Umbilical cord (tissue), 2 donors: ENCODE results near the gene ZBTB7C. TPM values are rescaled to one million over a fixed set of nuclear protein-coding genes. Genes with fewer than 3 reads are reported as not detected.

Source experiments
- DNase-seq: peaks from one replicate; pipeline ENCODE4 v3.0.0-alpha.2; 2015; ENCODE audit warnings: low spot score
- total RNA-seq: library from RNA; depleted of rRNA; stranded (reverse); fragments of >200 nt; gene quantifications from one replicate; pipeline ENCODE4 v1.2.3, GENCODE V29; 2014; ENCODE audit warnings: low replicate concordance; ENCODE audit not compliant: insufficient read depth

ZBTB7C gene
- total RNA-seq, 1 donor from 2014 or later, result 1.7 TPM

DNA sequence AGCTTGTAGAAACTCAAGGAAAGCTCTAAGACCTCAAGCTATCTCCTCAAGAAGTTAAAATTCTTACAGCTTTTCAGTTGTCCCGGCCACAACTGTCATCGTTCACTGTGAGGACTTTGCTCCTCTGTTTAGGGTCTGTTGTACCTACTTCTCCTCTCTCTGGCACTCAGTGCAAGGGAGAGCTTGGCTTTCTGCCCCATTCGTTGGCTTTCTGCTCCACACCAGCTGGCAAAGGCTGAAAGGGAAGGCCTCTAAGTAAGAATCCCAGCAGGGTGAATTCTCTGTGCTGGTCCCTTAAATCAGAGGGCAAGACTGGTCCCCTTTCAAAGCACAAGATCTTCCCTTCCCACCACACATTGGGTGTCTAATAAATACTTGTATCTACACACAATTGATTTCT, 17.3 kb downstream of the ZBTB7C start:
- DNase-seq, result peak; percentile 71

GRCh38 chr18:48390641-48391040, 18.5 kb downstream of the ZBTB7C start:
- DNase-seq, result no peak

- DNase-seq, result no peak
These were observed 20.7 kb downstream of the ZBTB7C start for GRCh38 chr18:48388478-48388877.

GRCh38 chr18:48387300-48387699, 21.9 kb downstream of the ZBTB7C start:
- DNase-seq, result no peak

DNA sequence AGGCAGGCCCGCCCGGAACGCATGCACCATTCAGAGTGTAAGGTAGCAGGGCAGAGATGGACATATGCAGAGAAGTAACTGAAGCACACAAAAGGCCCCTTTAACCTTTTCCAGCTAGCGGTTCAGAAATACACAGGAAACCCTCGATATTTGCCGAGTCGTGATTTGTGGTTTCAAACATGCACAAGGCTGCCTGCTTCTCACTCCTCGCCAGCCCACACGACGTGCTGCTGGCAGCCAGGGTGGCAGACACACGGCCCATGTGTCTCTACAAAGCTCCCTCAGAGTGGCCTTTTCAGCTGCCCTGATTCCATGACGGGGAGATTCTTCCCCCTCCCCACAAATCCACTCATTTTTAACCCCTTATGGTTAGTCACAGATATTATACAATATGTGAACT, 23.6 kb downstream of the ZBTB7C start:
- DNase-seq, result no peak

DNA sequence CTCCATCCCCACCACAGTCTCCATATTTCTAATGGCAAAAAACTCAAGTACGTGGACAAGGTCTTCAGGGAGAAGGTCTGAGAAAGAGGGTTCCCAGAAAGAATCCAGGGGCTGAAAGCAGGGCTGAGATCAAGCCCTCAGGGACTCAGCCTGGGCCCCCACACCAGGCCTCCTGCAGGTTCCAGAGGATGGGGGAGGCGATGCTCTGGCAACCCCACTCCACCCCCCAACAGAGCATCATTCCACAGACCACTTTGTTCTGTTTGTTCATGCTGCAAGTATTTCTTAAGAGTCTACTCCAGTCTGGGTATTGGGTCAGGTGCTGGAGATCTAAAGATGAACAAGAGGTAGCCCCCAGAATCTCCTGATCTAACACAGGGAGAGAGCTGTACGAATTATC, 32.2 kb downstream of the ZBTB7C start:
- DNase-seq, result no peak

GRCh38 chr18:48376406-48376805, 32.8 kb downstream of the ZBTB7C start:
- DNase-seq, result no peak

GRCh38 chr18:48375150-48375800, 33.9 kb downstream of the ZBTB7C start:
- no peak for DNase-seq

DNA sequence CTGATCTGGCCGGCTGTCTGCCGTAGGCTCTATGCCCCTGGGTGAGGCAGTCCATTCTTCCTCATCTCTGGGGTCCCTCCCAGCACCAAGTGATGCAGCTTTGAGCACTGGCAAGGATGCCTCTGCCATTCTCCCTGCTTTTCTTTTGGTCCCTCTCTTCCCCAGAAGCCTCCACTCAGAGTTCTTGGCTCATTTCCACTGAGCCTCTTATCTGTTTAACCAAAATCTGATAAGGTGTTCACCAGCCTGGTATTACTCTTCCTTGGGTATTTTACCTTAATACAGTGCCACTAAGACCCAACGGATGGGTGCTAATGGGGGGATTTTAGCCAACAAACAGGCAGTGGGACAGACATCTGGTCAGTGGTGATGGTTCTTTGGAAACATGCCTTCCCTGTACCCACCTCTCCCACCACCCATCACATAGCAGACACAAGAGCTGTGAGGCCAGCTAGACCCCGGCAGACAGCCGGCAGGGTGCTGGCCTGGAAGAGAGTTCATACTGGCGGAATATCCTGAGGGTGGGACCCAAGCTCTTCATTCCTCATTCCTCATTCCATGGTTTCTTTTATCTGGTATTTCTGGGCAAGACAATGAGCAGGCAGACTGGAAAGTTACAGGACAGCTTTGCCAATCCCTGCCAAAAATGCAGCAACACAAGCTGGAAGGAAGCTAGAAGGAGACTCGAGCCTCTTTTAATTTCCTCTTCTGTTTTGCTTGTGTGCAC, 34.6 kb downstream of the ZBTB7C start:
- DNase-seq, result peak; percentile 30

GRCh38 chr18:48371854-48372602, 37.2 kb downstream of the ZBTB7C start:
- DNase-seq, result no peak

- no peak for DNase-seq
These were observed 41.6 kb downstream of the ZBTB7C start for GRCh38 chr18:48367557-48367956.

DNA sequence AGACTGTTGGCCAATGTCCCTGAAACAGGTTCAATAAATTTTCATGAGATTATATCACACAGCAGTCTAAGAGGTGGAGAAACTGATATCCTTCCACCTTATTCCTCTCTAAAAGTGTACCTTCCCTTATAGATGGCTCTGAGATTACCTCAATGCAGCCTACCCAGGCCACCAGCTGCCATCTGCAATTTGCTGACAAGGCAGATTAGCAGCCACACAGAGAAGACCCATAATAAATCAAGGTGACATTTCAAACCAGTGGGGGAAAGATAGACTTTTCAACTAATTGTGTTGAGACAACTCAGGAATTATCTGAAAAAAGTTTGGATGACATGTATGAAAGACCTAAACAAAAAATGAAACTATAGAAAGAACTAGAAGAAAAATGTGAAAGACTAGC, 43.2 kb downstream of the ZBTB7C start:
- DNase-seq, result no peak

GRCh38 chr18:48364146-48364545, 45.0 kb downstream of the ZBTB7C start:
- no peak for DNase-seq

- no peak for DNase-seq
These were observed 46.0 kb downstream of the ZBTB7C start for GRCh38 chr18:48363175-48363574.

GRCh38 chr18:48361801-48362200, 47.4 kb downstream of the ZBTB7C start:
- DNase-seq, result no peak

- no peak for DNase-seq
These were observed 48.7 kb downstream of the ZBTB7C start for GRCh38 chr18:48360376-48361021.

- no peak for DNase-seq
These were observed 49.6 kb downstream of the ZBTB7C start for GRCh38 chr18:48359626-48360025.

DNA sequence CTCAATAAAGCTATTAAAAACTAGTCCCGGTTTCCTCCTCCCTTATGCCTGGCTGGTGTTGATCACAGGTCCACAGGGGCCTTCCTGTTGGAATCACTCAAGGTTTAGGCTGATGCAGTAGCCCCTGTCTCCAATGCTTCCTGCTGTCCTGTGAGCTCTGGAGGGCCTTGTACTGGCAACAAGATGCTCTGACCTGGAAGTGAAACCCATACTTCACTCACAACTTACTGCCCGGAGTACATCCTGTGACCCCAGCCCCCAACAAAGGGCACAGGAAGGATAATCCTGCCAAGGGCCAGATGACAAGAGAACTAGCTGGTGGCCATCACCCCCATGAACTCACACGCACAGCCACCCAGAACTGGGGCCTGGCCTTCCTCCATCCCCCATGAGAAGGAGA, 50.3 kb downstream of the ZBTB7C start:
- DNase-seq, result no peak

DNA sequence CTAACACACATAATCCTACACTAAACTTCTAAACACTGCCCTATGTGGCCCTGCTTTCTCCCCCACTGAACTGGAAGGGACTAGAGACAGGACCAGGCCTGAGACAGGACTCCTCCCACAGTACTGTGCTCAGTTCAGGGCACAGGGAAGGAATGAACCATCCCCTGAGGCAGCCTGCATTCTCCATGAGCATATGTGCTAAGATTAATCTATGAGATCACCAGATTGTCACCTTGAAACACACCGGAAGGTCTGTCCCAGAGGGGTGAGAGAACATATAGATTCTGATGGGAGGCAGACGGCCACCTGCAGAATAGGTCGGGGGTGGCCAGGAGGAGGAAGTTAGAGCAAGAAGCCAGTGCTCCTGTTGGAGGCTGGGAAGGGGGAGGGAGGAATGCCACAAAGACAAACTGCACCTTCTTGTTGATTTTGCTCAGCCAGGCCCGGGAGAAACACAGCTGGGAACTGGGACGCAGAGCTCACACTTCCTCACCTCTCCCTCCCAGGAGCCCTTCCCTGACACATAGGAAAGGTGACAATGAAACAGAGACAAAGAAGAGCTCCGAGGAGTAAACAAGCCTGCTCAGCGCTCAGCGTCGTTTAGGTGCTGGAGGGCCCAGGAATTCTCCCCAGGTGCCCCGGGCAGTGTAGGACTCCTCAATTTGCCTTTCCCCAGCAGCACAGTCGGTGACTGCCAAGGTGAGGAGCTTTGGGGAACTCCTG, 52.1 kb downstream of the ZBTB7C start:
- peak; percentile 61 for DNase-seq

DNA sequence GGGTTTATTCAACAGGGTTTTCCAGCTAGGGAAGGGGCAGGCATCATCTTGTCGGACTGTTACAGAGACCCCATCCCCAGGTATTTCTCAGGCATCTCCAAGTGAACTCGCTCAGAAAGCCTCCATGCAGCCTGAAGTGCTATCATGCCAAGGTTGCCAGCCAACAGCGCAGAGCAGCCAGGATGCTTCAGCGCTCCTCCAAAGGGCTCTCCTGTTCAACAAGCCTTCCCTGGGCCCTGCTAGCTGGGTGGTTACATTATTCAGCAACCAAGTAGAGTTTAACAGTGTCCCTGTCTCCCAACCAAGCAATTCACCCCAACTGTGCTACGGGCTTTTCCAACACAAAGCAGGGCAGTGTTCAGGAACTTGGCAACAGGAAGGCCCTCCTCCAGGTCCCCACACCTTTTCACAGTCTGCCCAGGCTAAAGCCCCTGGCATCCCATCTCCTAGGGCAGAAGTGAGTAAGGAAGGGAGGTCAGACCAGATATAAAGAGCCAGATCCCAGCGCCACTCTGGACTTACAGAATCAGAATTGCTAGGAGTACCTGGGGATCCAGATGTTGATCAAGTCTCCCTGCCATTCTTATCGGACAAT, 52.9 kb downstream of the ZBTB7C start:
- no peak for DNase-seq
